Esophagus squamous epithelium (tissue), 5 donors: ENCODE results near the gene UBASH3A. TPM values are rescaled to one million over a fixed set of nuclear protein-coding genes. Genes with fewer than 3 reads are reported as not detected.

Experiments
- DNase-seq: peaks from one replicate; lab custom pipeline; 2025; lab: John Stamatoyannopoulos, UW
- H3K27ac ChIP-seq, 4 donors: fragments of 200-600 bp; sonication (generic); one replicate each; pipeline ENCODE4 v1.5.1; 2016 to 2019; ENCODE audit warnings: mild to moderate bottlenecking in 1 of 4
- H3K27me3 ChIP-seq, 4 donors: fragments of 200-600 bp; sonication (generic); 1 replicate in 3 of 4; 2 replicates in 1 of 4; pipeline versions ENCODE4 v1.5.1 to v1.6.0; 2017 to 2021; ENCODE audit warnings: antibody characterized with exemption in 1 of 4
- H3K36me3 ChIP-seq, 3 donors: fragments of 200-600 bp; sonication (generic); one replicate each; pipeline ENCODE4 v1.5.1; 2016 to 2019
- H3K4me1 ChIP-seq, 3 donors: fragments of 200-600 bp; sonication (generic); one replicate each; pipeline ENCODE4 v1.5.1; 2017 to 2019
- H3K4me3 ChIP-seq, 4 donors: fragments of 200-600 bp; sonication (generic); 1 replicate in 3 of 4; 2 replicates in 1 of 4; pipeline ENCODE4 v1.5.1; 2016 to 2019; ENCODE audit warnings: mild to moderate bottlenecking in 2 of 4, moderate library complexity in 1 of 4
- H3K9me3 ChIP-seq, 3 donors: fragments of 200-600 bp; sonication (generic); one replicate each; pipeline ENCODE4 v1.5.1; 2016 to 2019
- CTCF ChIP-seq, 6 experiments: fragments of 450-650 bp in 4 of 6; fragments of 200-600 bp in 2 of 6; sonication (generic) in 2 of 6; IDR thresholded peaks; one replicate each; pipeline ENCODE4 v1.5.1; 2016 to 2019; ENCODE audit warnings: antibody characterized with exemption in 6 of 6, mild to moderate bottlenecking in 4 of 6, moderate library complexity in 4 of 6
- POLR2A ChIP-seq, 4 donors: fragments of 450-650 bp; IDR thresholded peaks; one replicate each; pipeline ENCODE4 v1.6.1; 2017; ENCODE audit warnings: antibody characterized with exemption in 4 of 4, mild to moderate bottlenecking in 4 of 4, moderate library complexity in 3 of 4
- WGBS, 2 donors: methylation state at CpG; one replicate each; pipeline ENCODE4 v1.1.5; 2018; 5-methylcytosine and 5-hydroxymethylcytosine counted together
- intact Hi-C: fragments of 100-400 bp; cut with DNase I; formaldehyde crosslinking; loops from one replicate; pipeline ENCODE4 v1.15.0; 2022
- total RNA-seq, 4 donors: library from RNA; depleted of rRNA; stranded (reverse); fragments of >200 nt; gene quantifications; one replicate each; pipeline ENCODE4 v1.1.0, GENCODE V29; 2016
- donor health status: DM: yes; HTN: yes; CAD: no.

The UBASH3A gene
- total RNA-seq, 4 donors from 2014 or later, result 0.57 to 1.9 (median 0.73) TPM

- Histone ChIP-seq H3K36me3 (no peaks in the 10 kb centered on the region), H3K27ac (no peak overlapping the region), H3K4me1 (no peaks in the 10 kb centered on the region), H3K4me3 (no peak overlapping the region), H3K27me3 (peaks cover 0 to 48% (median 0%) of the 10 kb centered on the region in 4 donors), H3K9me3 (no peaks in the 10 kb centered on the region)
- 50 to 62% methylated on average over 4 to 8 of the region's 8 CpGs for WGBS, 2 donors
- no peak for DNase-seq
- TF ChIP-seq POLR2A (IDR thresholded peaks at IDR 0.05) (no peak), CTCF (IDR thresholded peaks at IDR 0.05) (no peak)
- intact Hi-C loops, result no loop called here
Measured at GRCh38 chr21:42384156-42384945, 19.4 kb upstream of the UBASH3A start.

- WGBS, 2 donors, result 67 to 82% methylated on average over 2 of the region's 2 CpGs
- H3K36me3 ChIP-seq, result no peaks in the 10 kb centered on the region
- peaks cover 0 to 51% (median 0%) of the 10 kb centered on the region in 4 donors for H3K27me3 ChIP-seq
- no peak overlapping the region for H3K4me3 ChIP-seq
- DNase-seq, result no peak
- no peaks in the 10 kb centered on the region for H3K9me3 ChIP-seq
- intact Hi-C loops, result no loop called here
- H3K4me1 ChIP-seq, result no peaks in the 10 kb centered on the region
- H3K27ac ChIP-seq, result no peak overlapping the region
- TF ChIP-seq CTCF (IDR thresholded peaks at IDR 0.05), result no peak
Measured at GRCh38 chr21:42384989-42385388, 18.7 kb upstream of the UBASH3A start.

GRCh38 chr21:42385619-42386018, 18.1 kb upstream of the UBASH3A start:
- 92 to 94% methylated on average over 3 to 4 of the region's 5 CpGs for WGBS, 2 donors
- intact Hi-C loops, result no loop called here
- no peak for DNase-seq
- TF ChIP-seq CTCF (IDR thresholded peaks at IDR 0.05), result no peak
- TF ChIP-seq POLR2A (IDR thresholded peaks at IDR 0.05), result no peak
- Histone ChIP-seq H3K4me1 (no peaks in the 10 kb centered on the region), H3K27me3 (peaks cover 0 to 52% (median 0%) of the 10 kb centered on the region in 4 donors), H3K27ac (no peak overlapping the region), H3K36me3 (no peaks in the 10 kb centered on the region), H3K9me3 (no peaks in the 10 kb centered on the region), H3K4me3 (no peak overlapping the region)

GRCh38 chr21:42386034-42386591, 17.6 kb upstream of the UBASH3A start:
- 93 to 94% methylated on average over 6 to 10 of the region's 11 CpGs for WGBS, 2 donors
- Histone ChIP-seq H3K27me3 (peaks cover 0 to 55% (median 0%) of the 10 kb centered on the region in 4 donors), H3K4me1 (no peaks in the 10 kb centered on the region), H3K27ac (no peak overlapping the region), H3K4me3 (no peak overlapping the region), H3K9me3 (no peaks in the 10 kb centered on the region), H3K36me3 (no peaks in the 10 kb centered on the region)
- TF ChIP-seq POLR2A (IDR thresholded peaks at IDR 0.05) (no peak), CTCF (IDR thresholded peaks at IDR 0.05) (no peak)
- DNase-seq, result no peak
- intact Hi-C loops, result no loop called here

- no peak for TF ChIP-seq CTCF (IDR thresholded peaks at IDR 0.05)
- no peak for TF ChIP-seq POLR2A (IDR thresholded peaks at IDR 0.05)
- no peak for DNase-seq
- H3K27ac ChIP-seq, result no peak overlapping the region
- intact Hi-C loops, result no loop called here
- H3K4me1 ChIP-seq, result no peaks in the 10 kb centered on the region
- WGBS, 2 donors, result 43 to 70% methylated on average over 3 of the region's 3 CpGs
- H3K9me3 ChIP-seq, result no peaks in the 10 kb centered on the region
- peaks cover 0 to 65% (median 0%) of the 10 kb centered on the region in 4 donors for H3K27me3 ChIP-seq
- no peaks in the 10 kb centered on the region for H3K36me3 ChIP-seq
- no peak overlapping the region for H3K4me3 ChIP-seq
Measured at GRCh38 chr21:42387164-42387563, 16.5 kb upstream of the UBASH3A start.
